Measurements from ENCODE around the gene GIMAP6.

DNA sequence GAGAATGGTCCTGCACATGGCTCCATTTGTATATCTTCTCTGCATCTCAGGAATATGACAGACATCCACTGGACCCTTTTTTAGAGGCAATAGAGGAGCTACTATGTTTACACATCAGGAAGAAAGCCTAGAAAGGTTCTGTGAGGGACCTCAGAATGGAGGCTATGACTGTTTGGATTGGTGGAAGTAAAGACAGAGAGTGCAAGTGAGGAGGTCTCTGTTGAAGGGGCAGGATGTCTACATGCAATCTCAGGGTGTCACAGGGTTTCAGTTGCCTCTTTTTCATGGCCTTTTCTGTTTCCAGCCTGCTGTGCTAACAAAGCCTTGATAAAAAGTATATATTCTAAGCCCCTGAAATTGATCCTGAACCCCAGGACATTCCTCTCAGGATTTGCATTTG is 9.7 kb upstream of the GIMAP6 start:
- TF ChIP-seq, protein P1, sequence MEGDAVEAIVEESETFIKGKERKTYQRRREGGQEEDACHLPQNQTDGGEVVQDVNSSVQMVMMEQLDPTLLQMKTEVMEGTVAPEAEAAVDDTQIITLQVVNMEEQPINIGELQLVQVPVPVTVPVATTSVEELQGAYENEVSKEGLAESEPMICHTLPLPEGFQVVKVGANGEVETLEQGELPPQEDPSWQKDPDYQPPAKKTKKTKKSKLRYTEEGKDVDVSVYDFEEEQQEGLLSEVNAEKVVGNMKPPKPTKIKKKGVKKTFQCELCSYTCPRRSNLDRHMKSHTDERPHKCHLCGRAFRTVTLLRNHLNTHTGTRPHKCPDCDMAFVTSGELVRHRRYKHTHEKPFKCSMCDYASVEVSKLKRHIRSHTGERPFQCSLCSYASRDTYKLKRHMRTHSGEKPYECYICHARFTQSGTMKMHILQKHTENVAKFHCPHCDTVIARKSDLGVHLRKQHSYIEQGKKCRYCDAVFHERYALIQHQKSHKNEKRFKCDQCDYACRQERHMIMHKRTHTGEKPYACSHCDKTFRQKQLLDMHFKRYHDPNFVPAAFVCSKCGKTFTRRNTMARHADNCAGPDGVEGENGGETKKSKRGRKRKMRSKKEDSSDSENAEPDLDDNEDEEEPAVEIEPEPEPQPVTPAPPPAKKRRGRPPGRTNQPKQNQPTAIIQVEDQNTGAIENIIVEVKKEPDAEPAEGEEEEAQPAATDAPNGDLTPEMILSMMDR (IDR thresholded peaks at IDR 0.05), result no peak
- no peak for TF ChIP-seq POLR2A (IDR thresholded peaks at IDR 0.05)

Measured in vagina (tissue), 2 donors.